PFSK-1 (cell line): ENCODE measurements around the gene CETN3.

Experiments used
- POLR2AphosphoS5 ChIP-seq: IDR thresholded peaks from 2 replicates; pipeline ENCODE4 v1.6.1; 2012; ENCODE audit warnings: low read depth, mild to moderate bottlenecking, control low read depth, low read length, moderate library complexity
- TAF1 ChIP-seq: IDR thresholded peaks from 2 replicates; pipeline ENCODE4 v1.6.1; 2012; ENCODE audit warnings: low read length, control low read depth, borderline replicate concordance; ENCODE audit not compliant: insufficient read depth

DNA sequence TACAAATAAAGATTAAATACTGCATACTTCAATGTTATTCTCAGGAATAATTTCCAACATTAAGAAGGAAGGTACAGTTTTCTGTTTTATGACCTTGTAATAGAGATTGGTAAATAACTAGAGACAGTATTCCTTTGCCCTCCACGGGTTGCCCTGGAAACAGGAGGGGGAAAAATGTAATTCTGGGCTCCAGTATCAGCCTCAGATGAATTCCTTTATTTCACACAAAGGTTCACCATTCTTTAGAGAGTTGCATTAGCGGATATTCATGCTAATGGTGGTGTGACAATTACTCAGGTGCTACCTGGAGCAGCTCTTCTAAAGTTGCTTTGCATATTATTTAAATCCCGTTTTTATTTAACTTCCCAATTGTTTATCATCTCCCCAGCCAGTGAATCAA lies 42.6 kb downstream of the CETN3 start:
- TF ChIP-seq POLR2AphosphoS5 = no peak
- TF ChIP-seq TAF1 = no peak
